GM18861 (cell line): ENCODE data around the gene LY86.

Experiments used
- ATAC-seq: cut with Tn5 transposase; IDR thresholded peaks from one replicate; pipeline ENCODE4 v1.9.1; 2021; ENCODE audit not compliant: unreplicated experiment

LY86 gene

DNA sequence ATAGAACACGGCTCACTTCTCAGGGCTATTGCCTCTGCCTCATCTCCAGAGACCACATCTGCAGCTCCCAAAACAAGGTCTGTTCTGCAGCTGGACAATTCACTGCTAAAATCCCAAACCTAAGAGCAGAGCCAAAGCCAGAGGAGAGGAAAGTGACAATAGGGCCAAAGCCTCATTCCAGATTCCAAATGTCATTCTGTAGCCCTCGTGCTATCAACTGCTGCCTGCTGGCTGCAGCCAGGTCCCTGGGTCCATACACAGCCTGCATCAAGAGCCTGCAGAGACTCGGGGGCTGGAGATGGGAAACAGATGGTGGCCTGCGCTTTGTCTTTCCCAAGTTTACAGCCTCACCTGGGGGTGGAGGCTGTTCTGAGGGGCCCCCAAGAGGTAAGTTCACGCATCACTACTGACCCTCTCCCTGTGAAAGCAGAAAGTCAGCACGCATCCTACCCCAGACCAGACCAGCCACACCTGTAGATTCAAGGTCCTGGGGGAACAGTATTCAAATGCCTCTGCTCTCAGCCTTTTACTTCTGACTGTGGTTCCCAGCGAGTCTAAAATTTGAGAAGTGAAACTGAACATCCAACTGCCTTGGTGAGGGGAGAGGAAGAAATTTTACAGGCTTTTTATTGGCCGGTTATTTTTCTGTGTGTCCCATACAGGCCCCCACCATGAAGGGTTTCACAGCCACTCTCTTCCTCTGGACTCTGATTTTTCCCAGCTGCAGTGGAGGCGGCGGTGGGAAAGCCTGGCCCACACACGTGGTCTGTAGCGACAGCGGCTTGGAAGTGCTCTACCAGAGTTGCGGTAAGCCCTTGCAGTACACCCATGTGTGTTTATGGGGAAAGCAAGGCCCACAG is at the start of gene LY86:
TSS of gene LY86 (plus strand) at position 657 of the 860 bp plus-strand sequence. CDS start at position 672, 15 bp downstream.
- peak; percentile 36 for ATAC-seq

GRCh38 chr6:6539036-6539435 is 49.5 kb upstream of the LY86 start:
- ATAC-seq = no peak

GRCh38 chr6:6542357-6542756 is 46.2 kb upstream of the LY86 start:
- ATAC-seq = no peak

DNA sequence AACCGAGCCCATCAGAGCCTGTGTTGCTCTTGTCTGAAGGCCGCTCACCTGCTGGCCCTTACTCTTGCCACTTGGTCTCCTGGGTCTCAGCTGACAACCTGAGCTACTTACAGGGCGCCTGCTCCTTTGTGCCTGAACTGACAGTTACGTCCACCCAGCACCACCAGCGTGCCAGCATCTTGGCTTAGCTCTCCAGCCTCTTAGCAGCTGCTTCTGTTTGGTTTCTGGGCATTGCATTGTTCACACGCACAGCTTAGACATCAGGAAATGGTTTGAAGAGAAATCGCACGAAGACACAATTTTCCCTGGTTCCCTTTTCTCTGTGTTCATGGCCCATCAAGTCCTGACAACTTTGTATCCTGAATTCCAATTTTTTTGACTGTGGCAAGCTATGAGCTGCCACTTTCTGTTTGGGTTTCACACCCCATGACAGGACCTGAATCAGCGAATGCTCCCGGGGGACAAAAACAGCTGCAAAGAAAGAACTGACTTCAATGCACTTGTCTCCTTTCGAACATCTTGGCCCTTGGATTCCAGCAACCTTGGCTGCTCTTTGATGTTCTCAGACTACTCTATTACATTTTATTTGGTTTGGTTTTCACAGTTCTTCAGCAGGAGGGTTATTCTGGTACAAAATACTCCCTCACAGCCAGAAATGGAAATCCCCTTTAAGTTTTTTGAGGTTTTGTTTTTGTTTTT is 45.2 kb upstream of the LY86 start:
- no peak for ATAC-seq

- no peak for ATAC-seq
These were observed 42.8 kb upstream of the LY86 start for GRCh38 chr6:6545616-6546317.

GRCh38 chr6:6546318-6547109 is 42.0 kb upstream of the LY86 start:
- ATAC-seq = peak; percentile 31

- ATAC-seq = peak; percentile 82
These were observed 41.2 kb upstream of the LY86 start for GRCh38 chr6:6547110-6547879.

DNA sequence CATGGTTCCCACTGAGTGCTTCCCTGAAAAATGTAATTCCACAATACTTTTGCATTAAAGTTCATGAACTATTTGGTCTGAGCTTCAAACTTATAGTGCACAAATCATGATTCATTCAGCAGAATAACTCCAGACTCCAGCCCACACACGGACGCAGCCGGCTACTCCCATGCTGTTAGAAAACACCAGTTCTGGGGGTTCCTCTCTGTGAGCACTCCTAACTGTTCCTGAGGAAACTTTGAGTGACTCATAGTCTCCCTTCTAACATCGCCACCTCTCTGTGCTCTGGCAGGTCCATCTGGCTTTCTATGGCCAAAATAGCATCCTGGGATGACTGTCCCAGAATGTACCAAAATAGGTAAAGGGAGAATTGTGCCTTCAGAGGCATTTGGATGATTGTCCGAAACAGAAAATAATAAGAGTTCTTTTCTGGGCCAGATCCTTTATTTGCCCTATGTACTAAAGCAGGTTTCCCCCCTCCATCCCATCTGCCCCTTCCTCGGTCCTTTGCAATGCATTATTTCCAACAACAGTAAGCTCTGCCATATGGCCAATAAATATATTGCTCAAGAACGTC is 32.3 kb upstream of the LY86 start:
- ATAC-seq = no peak

- ATAC-seq = no peak
These were observed 31.6 kb upstream of the LY86 start for GRCh38 chr6:6556738-6557503.

DNA sequence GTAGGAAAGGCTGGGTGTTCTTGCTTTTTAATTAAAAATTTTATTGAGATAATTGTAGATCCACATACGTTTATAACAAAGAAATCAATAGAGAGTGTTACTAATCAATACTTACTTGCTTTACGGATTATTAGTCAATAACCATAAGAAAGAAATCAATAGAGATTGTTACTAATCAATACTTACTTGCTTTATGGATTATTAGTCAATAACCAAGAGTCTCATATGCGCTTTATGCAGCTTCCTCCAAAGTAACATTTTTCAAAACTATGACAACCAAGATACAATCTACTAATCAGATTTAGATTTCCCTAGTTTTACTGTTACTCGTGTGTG is 31.0 kb upstream of the LY86 start:
- no peak for ATAC-seq

- no peak for ATAC-seq
These were observed 30.6 kb upstream of the LY86 start for GRCh38 chr6:6557886-6558285.

DNA sequence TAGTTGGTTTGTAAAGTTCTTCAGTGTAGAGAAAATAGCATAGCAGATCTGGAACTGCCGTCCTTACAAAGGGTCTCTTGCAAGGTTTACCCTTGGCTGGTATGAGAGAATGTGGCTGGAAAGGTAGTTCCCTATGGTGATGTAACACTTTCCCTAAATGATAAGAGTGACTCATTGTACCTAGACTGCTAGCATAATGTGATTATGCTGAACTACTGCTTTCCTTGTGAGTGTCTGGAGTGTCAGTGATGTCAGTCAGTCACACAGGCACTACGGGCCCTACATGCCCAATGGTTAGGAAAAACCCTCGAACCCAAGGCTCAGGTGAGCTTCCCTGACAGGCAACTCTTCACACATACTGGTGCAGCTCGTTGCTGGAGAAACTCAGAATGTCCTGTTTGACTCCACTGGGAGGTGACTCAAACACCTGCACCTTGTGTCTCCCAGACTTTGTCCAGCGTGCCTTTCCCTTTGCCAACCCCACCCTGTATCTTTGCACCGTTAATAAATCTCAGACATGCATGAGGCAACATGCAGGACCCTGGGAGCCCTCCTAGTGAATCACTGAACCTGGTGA is 28.4 kb upstream of the LY86 start:
- ATAC-seq = no peak

GRCh38 chr6:6560909-6561308 is 27.6 kb upstream of the LY86 start:
- ATAC-seq = no peak

GRCh38 chr6:6564154-6564553 is 24.4 kb upstream of the LY86 start:
- ATAC-seq = no peak

- ATAC-seq = no peak
These were observed 23.5 kb upstream of the LY86 start for GRCh38 chr6:6565069-6565468.

- no peak for ATAC-seq
These were observed 23.0 kb upstream of the LY86 start for GRCh38 chr6:6565488-6565887.

- no peak for ATAC-seq
These were observed 21.8 kb upstream of the LY86 start for GRCh38 chr6:6566766-6567165.

GRCh38 chr6:6569096-6569810 is 19.3 kb upstream of the LY86 start:
- ATAC-seq = no peak
